HG03280 (cell line): Measurements from ENCODE around the gene SLC19A1.

ENCODE experiments used
- ATAC-seq: cut with Tn5 transposase; IDR thresholded peaks from one replicate; pipeline ENCODE4 v1.9.1; 2021; ENCODE audit warnings: mild to moderate bottlenecking, moderate library complexity; ENCODE audit not compliant: unreplicated experiment

Gene SLC19A1

DNA sequence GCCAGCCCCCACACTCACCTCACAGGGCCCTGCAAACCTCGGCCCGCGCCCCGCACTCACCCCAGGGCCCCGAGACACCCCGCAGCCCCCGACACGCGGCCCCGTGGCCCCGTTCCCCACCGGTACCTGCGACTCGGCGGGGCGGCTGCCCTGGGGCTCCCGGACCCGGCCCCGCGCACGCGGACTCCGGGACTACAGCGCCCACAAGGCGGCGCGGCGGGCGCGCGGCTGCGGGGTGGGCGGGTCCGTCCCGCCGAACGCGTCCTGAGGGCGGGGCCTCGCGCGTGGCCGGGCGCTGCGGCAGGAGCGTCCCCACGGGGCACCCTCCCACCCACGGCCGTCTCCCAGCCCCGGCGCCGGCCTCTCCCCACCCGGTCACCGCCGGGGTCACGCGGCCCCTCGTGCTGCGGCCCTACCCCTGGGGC lies at the start of gene SLC19A1:
Gene SLC19A1 (minus strand): TSS at position 199 of the 425 bp plus-strand sequence. CDS start 4,481 bp downstream, outside the sequence.
- ATAC-seq, result peak; percentile 73

DNA sequence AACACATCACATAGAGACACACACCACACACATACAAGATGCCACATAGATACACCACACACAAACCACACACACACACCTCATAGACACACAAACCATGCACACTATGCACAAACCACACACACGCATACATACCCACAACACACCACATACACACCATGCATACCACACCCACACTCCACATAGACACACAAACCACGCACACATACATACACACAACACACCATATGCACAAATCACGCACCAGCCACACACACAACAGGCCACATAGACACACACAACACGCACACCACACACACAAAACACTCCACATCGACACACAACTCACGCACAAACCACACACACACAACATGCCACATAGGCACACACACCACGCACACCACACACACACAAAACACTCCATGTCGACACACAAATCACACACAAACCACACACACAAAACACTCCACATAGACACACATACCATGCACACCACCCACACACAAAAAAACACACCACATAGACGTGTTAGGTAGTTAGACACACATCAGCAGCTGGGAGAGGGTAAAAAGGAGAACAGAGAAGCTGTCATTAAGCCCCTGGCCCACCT lies 49.5 kb upstream of the SLC19A1 start:
- ATAC-seq, result no peak

DNA sequence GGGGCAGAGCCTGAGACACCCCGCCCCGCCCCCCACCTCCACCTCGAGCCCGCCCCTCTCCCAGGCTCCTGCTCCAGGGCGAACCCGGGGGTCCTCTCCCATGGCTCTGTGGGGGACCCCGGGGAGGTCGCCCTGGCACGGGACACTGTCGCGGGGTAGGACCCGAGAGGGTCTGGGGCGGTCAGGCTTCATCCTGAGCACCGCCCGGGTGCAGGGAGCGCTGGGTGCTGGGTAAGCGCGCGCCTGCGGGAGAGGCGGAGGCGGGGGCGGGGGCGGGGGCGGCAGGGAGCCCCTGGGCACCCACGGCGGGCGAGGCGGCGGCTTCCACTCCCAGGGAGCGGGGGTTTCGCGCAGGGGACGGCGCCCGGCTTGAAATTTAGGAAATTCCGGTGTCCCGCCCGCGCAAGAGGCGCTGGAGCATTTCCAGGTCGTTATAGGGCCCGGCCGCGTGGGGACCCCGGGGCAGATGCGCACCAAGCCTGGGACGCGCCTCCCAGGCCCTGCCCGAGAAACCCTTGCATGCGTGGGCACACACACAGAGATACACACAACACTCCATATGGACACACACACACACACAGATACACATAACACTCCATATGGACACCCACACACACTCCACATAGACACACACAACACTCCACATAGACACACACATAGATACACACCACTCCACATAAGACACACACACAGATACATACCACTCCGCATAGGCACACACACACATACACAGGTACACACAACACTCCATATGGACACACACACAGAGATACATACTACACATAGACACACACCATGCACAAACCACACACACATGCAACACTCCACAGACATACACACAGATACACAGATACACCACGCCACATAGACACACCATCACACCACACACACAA lies 48.7 kb upstream of the SLC19A1 start:
- peak; percentile 32 for ATAC-seq

DNA sequence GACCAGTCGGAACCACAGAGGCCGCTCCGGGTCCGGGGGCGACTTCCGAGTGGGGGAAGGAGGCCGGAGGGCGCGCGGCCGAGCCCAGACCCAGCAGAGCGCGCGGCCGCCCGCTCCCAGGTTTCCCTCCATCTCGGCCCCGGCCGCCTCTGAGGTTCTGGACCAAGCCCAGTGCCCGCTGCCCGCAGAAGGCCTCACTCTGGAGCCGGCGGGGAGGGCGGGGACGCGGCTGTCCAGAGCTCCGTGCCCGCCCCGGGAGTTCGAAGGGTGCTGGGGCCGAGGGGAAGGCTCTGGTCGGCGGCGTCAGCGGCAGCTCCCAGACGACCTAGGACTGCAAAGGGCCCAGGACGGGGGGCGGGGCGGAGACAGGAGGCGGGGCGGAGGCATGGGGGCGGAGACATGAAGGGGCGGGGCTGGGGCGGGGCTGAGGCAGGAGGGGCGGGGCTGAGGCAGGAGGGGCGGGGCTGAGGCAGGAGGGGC lies 48.0 kb upstream of the SLC19A1 start:
- peak; percentile 13 for ATAC-seq

DNA sequence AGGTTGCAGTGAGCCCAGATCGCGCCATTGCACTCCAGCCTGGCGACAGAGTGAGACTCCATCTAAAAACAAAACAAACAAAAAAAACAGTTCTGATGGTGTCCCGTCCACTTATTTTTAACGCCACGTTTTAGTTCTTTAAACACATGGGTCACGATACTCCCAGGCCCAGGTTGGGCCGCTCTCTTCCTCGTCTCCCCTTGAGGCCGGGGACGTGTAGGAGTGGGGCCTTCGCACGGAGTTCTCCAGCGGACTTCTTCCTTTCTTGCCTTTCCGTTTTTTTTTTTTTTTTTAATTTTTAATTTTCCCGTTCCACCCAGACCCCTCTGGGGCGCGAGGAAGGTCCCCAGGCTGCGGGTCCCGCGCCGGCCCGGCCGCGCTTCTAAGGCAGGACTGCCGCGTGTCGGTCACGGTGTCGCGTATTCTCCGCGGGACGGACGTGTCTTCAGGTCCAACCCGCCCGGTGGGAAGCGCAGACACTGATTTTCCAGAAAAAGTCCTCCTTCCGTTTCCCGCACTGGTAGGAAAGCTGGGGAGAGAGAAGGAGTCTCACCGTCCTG lies 47.5 kb upstream of the SLC19A1 start:
- no peak for ATAC-seq

DNA sequence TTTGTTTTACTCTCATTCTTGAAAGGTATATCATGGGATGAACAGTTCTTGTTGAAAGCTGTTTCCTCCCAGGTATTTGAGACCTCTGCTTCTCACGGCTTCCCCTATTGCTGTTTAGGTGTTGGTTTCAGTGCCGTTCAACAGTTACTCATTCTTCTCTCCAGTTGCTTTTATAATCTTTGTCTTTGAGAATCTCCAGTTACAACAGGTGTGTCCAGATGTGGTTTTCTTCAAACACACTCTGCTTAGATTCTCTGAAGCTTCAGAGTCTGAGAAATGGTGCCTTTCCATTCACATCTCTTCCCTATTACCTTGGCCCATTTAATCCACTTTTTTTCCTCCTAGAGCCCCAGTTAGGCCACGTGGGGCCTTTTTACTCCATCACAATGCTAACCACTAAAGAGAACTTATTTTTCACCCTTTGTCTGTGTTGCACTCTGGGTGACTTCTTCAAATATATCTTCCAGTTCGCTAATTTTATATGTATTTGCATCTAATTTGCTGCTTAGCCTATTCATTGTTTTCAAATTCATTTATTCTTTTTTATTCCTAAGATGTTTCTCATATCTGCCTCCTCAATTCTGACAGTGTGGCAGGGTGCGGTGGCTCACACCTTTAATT lies 46.7 kb upstream of the SLC19A1 start:
- no peak for ATAC-seq

DNA sequence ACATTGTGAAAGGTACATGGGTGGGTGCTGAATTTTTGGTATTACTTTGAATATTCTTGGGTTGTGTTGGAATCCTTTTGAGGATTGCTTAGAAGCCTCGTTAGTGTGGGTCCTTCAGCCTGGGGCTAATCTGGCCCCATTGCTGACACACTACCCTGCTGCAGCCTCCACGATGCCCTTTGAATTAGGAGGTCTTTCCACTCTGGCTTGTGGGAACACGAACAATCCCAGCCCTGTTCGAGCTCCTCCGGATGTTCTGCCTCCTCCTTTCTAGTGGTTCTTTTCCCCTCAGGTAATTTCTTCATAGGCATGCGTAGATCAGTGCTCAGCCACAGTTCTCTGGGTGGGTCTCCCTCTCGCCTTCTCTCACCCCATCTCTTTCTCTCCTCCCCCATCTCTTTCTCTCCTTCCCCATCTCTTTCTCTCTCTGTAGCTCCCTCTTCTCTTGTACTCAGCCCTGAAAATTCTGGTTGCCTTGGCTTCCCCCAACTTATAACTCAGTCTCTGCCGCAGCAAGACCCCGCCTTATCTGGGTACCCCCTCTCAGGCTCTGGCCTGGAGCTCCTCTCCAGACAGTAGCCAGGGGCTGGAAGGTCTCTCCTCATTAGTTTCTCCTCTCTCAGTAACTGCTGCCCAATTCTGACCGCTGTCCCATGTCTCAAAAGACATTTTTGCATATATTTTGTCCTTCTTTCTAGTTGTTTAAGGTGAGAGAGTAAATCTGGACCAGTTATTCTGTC lies 46.0 kb upstream of the SLC19A1 start:
- ATAC-seq, result no peak

DNA sequence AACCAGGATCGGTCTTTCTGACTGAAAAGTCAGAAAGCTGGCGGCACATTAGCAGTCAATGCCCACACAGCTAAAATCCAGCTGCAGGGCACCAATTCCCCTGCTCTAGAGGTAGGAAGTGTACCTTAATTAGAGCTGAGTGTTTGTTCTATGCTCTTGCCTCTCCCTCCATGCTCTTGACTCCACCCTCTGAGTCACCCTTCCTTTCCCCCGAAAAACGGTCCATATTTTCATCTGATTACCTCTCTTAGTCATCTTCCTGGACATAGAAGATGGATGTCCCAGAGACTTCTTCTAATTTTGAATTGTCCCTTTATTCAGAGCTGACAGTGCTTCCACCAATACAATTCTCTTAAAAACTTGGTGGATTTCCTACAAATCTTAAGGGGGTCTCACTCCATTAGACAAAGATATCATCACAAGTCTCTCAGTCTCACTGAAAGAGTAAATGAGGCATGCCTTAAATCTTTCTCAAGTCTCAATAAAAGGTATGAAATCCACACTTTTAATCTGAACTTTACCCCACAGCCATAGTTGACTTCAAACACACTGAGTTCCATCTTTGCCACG lies 44.1 kb upstream of the SLC19A1 start:
- ATAC-seq, result no peak

DNA sequence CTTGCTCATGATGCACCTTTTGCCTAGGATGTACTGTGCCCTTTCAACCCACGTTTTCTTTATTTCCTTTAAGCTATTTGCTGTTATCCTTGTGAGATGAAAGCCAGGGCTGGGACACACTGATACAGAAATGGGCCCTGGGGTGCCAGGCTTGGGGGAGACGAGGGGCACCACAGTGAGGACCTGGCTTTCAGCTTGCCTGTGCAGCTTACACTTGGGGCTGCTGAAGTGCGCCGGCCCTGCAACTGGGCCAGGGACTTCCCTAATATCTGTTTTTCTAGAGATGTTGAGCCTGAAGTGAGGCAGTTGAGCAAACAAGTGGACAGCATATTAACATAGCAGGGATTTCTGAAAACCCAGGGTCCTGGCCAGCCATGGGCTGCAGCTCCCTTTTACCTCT lies 42.5 kb upstream of the SLC19A1 start:
- no peak for ATAC-seq

DNA sequence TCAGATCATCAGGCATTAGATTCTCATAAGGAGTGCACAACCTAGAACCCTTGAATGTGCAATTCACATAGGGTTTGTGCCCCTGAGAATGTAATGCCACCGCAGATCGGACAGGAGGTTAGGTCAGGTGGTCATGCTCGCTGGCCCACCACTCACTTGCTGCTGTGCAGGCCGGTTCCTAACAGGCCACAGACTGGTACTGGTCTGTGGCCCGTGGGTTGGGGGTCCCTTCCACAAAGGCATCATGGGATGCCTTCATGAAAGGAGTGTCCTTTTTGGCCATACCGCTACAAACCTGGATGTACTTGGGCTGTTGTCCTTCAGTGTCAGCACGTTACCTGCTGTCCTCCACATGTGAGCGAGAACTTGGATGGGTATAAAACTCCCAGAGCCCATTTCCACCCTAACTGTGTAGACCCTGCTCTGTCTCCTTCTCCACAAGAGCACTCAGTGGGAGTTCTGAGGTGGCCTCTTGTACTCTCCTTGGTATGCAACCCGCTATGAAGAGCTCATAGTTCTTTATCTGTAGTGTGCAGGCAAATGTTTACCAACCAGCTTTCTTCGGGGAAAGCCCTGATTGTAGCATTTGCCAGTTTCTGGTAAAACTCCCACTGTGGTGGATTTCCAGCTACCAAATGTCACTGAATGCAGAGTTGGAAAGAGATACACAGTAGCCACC lies 41.7 kb upstream of the SLC19A1 start:
- ATAC-seq, result no peak

DNA sequence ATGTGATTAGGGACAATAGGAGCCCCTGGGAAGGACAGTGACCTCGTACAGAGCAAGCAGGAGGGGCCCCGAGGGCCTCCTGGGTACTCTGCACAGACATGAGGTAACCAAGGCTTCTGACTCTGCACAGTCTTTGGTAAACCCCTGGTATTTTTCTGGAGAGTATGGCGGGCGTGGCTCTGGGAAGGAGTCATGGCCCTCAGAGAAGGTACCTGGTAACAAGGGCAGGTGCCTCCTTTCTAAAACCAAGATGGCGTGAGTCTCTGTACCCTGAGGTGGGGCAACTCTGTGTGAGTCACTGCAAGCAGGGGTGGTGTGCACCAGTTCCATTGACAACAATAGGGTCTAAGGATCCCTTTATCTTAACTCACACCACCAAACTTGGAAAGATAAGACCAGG lies 39.9 kb upstream of the SLC19A1 start:
- ATAC-seq, result no peak

DNA sequence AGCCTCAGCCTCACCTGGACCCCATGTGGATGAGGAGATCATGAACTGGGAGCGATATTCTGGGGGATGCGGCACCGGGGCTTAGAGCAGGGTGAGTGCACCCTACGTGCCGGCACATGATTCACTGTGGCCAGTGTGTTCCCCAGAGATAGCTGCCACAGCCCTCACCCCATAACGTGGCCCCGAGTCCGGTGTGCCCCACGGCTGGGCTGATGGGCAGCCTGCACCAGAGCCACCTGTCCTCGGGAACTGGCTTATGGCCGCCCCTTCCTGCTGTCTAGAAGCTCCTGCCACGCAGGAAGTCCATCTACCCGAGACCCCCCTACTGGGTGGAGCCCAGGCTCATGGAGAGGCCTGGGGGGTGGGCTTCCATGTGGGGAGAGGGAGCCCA lies 39.1 kb upstream of the SLC19A1 start:
- no peak for ATAC-seq

DNA sequence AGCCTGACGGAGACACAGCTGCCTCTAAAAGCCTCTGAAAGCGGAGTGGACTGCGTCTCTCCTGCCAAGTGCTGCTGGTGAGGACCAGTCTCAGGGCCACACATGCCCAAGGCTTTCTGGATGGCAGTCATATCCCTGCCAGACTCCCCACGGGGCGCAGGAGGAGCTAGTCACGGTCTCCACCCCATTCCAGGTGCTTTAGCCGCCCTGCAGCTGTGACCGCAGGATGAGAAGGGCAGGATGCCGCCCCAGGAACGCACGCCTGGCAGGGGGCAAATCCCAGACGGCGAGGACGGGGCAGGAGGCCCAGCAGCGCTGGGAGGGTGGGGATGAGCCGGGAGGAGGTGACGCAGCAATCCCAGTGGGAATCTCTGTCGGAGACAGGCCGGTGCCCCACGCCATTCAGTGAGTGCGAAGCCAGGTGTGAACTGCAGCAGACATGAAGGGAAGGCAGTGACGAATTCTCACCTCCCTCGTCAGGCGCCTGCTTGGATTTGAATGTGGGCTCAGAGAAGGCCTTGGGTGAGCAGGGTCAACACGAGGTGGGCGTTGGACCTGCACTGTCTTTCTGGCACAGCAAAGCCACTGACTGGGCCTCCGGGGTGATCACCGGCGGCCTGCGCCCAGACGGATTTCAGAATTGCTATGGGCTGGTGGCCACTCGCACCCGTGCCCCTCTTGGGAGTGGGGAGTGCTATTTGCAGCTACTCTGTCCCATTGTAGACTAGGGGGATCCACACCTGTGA lies 38.5 kb upstream of the SLC19A1 start:
- ATAC-seq, result no peak

DNA sequence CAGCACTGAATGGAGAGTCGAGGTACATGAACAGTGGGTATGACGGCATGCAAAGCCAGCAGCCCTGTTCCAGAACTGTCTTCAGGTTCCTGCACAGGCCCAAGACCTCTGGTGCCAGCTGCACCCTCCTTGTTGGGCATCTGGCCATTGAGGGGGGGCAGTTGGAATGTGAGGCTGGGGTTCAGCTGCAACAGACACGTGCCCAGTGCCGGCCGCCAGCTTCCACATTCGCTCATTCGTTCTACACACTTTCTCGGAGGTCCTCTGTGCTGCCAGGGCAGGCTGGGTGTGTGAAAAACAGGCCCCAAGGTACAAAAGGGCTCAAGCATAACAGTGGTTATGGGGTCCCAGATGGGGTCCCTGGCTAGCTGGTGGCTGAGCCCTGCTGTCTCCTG lies 37.9 kb upstream of the SLC19A1 start:
- ATAC-seq, result no peak

DNA sequence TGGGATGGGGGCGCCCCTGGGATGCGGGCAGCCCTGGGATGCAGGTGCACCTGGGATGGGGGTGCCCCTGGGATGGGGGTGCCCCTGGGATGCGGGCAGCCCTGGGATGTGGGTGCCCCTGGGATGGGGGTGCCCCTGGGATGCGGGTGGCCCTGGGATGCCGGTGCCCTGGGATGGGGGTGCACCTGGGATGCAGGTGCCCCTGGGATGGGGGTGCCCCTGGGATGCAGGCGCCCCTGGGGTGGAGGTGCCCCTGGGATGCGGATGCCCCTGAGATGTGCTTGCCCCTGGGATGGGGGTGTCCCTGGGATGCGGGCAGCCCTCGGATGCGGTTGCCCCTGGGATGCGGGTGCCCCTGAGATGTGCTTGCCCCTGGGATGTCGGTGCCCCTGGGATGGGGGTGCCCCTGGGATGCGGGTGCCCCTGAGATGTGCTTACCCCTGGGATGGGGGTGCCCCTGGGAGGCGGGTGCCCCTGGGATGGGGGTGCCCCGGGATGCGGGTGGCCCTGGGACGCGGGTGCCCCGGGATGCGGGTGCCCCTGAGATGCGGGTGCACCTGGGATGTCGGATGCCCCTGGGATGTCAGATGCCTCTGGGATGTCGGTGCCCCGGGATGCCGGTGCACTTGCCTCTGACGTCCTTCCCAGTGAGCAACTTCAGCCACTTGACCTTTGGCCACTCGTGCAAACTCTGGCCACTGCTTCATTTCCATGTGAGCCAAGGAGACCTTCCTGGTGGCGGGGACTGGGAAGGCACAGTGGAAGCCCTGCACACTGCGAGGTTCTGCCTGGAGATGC lies 37.3 kb upstream of the SLC19A1 start:
- no peak for ATAC-seq

DNA sequence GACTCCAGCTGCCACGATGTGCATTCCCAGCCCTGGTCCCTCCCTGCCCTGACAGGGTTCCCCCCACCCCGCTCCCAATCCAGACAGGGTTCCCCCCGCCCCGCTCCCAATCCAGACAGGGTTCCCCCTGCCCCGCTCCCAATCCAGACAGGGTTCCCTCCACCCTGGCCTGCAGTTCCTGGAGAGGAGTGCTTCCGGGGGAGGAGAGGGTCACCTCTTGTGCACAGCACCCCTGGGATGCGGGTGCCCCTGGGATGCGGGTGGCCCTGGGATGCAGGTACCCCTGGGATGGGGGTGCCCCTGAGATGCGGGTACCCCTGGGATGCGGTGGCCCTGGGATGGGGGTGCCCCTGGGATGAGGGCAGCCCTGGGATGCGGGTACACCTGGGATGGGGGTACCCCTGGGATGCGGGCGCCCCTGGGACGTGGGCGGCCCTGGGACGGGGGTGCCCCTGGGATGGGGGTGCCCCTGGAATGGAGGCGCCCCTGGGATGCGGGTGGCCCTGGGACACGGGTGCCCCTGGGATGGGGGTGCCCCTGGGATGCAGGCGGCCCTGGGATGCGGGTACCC lies 36.7 kb upstream of the SLC19A1 start:
- ATAC-seq, result no peak

DNA sequence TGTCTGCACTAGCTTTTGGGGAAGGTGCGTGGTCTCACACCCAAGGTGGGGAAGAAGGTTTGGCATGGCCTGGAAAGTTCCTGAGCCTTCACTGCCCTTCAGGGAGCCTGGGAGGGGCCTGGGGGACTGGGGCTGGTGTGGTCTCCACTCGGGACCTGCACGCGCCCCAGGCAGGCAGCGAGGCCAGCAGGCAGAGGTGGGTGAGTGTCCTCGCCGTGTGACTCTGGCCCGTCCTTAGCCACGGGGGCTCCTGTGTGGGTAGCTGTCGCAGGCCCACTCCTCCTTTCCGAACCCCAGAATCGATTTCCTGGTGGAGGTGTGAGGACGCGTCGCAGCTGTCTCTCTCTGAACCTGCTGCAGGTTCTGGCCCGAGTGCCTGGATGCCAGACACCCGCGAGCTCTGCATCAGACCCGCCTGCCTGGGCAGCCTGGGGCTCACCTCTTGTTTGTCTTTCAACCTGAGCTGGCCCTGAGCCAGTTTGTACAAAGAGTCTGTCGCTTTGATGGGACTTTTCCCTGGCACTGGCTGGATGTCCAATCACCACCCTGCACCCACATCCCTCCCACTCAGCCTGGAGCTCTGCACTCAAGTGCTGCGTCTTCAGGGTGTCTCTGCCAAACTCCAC lies 36.0 kb upstream of the SLC19A1 start:
- no peak for ATAC-seq

DNA sequence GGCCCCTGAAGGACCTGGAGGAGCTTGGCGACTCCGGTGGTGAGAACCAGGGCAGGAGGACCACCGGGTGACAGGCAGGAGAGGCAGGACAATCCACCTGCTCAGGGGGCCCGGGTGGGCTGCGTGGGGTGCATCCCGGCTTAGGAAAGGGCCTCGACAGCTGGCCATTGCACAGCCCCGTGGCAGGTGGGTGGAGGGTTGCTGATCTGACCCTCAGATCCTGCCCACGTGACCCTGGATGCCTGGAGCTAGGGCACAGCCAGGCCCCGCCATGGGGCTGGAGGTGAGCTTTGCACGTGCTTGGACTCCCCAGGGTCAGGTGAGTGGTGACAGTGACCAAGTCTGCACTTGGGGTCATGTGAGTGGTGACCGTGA lies 35.5 kb upstream of the SLC19A1 start:
- ATAC-seq, result no peak
